ENCODE results near the gene ZBTB17.

Gene ZBTB17

DNA sequence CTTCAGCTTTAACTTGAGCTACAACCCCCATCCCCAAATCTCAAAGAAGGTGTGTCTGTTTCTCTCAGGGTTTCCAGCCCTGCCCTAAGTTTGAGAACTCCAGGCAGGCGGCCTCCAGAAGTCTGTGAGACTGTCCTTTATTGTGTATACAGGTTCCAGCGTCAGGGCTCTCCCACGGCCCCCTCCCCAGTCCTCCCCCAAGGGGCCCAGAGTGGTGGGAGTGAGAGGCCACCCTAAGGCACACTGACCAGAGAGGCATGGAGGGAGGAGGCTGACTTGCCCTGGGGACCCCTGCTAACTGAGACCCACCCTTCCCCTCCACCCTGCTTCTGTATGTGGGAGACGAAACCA lies 38.0 kb upstream of the ZBTB17 start:
- Histone ChIP-seq H2BK12ac (ENCODE audit: low read length in 2 of 2) (peak overlapping the region; percentile 33 to 34), H2BK120ac (ENCODE audit: low read depth, low read length) (no peak overlapping the region), H3K9me3 (ENCODE audit: control insufficient read depth, low read length) (no peaks in the 10 kb centered on the region), H2BK15ac (ENCODE audit: low read depth, poor library complexity, severe bottlenecking) (peak overlapping the region; percentile 65), H3K4ac (ENCODE audit: low read depth in 1 of 2, low read length in 2 of 2) (no peak overlapping the region), H3K14ac (ENCODE audit: low read length in 2 of 2) (no peak overlapping the region), H2AFZ (ENCODE audit: low read depth, low read length) (no peak overlapping the region), H3K9ac (ENCODE audit: low read length) (peak overlapping the region; percentile 69), H4K91ac (ENCODE audit: low read length) (no peak overlapping the region), H2AK5ac (ENCODE audit: low read length, severe bottlenecking) (no peak overlapping the region), H3K23ac (ENCODE audit: low read length in 2 of 2) (no peak overlapping the region), H3K36me3 (ENCODE audit: control insufficient read depth in 1 of 2, insufficient read depth in 2 of 2, low read depth in 1 of 2, low read length in 2 of 2) (no peaks in the 10 kb centered on the region), H3K4me3 (ENCODE audit: insufficient read depth in 1 of 2, low read depth in 1 of 2, low read length in 2 of 2) (no peak overlapping the region), H3K79me1 (replicated peaks; ENCODE audit: low read length, poor library complexity, severe bottlenecking) (no peaks in the 10 kb centered on the region), H4K8ac (ENCODE audit: low read length) (no peak overlapping the region), H3K4me2 (ENCODE audit: low read length, poor library complexity, severe bottlenecking) (no peak overlapping the region), H3K18ac (ENCODE audit: low read depth in 1 of 2, low read length in 2 of 2) (peak overlapping the region in 1 of 2 experiments; percentile 40), H2BK5ac (ENCODE audit: low read depth, low read length, poor library complexity, severe bottlenecking) (no peak overlapping the region), H3K4me1 (ENCODE audit: control insufficient read depth, insufficient read depth, low read depth, low read length) (peaks cover 33% of the 10 kb centered on the region), H3K27me3 (ENCODE audit: control insufficient read depth in 1 of 2, insufficient read depth in 1 of 2, low read length in 2 of 2) (no peaks in the 10 kb centered on the region), H3K27ac (ENCODE audit: low read length, poor library complexity, severe bottlenecking) (no peak overlapping the region)
- DNase-seq: no peak
- WGBS: 100% methylated on average over 1 of the region's 4 CpGs

GRCh38 chr1:16013220-16013907 lies 37.5 kb upstream of the ZBTB17 start:
- DNase-seq: peak; percentile 90
- 33% methylated on average over 19 of the region's 28 CpGs for WGBS
- Histone ChIP-seq H3K36me3 (ENCODE audit: control insufficient read depth in 1 of 2, insufficient read depth in 2 of 2, low read depth in 1 of 2, low read length in 2 of 2) (no peaks in the 10 kb centered on the region), H3K18ac (ENCODE audit: low read depth in 1 of 2, low read length in 2 of 2) (peak overlapping the region; percentile 71 to 89), H3K9me3 (ENCODE audit: control insufficient read depth, low read length) (no peaks in the 10 kb centered on the region), H3K4me3 (ENCODE audit: insufficient read depth in 1 of 2, low read depth in 1 of 2, low read length in 2 of 2) (peak overlapping the region in 1 of 2 experiments; percentile 44), H2AFZ (ENCODE audit: low read depth, low read length) (no peak overlapping the region), H3K9ac (ENCODE audit: low read length) (peak overlapping the region; percentile 69), H4K91ac (ENCODE audit: low read length) (peak overlapping the region; percentile 89), H3K27me3 (ENCODE audit: control insufficient read depth in 1 of 2, insufficient read depth in 1 of 2, low read length in 2 of 2) (no peaks in the 10 kb centered on the region), H2AK5ac (ENCODE audit: low read length, severe bottlenecking) (peak overlapping the region; percentile 40), H3K23ac (ENCODE audit: low read length in 2 of 2) (no peak overlapping the region), H3K14ac (ENCODE audit: low read length in 2 of 2) (no peak overlapping the region), H3K27ac (ENCODE audit: low read length, poor library complexity, severe bottlenecking) (no peak overlapping the region), H3K79me1 (replicated peaks; ENCODE audit: low read length, poor library complexity, severe bottlenecking) (no peaks in the 10 kb centered on the region), H4K8ac (ENCODE audit: low read length) (peak overlapping the region; percentile 85), H3K4me2 (ENCODE audit: low read length, poor library complexity, severe bottlenecking) (peak overlapping the region; percentile 82), H2BK5ac (ENCODE audit: low read depth, low read length, poor library complexity, severe bottlenecking) (no peak overlapping the region), H2BK15ac (ENCODE audit: low read depth, poor library complexity, severe bottlenecking) (peak overlapping the region; percentile 87), H2BK12ac (ENCODE audit: low read length in 2 of 2) (peak overlapping the region; percentile 34 to 45), H2BK120ac (ENCODE audit: low read depth, low read length) (peak overlapping the region; percentile 97), H3K4me1 (ENCODE audit: control insufficient read depth, insufficient read depth, low read depth, low read length) (peaks cover 28% of the 10 kb centered on the region), H3K4ac (ENCODE audit: low read depth in 1 of 2, low read length in 2 of 2) (peak overlapping the region in 1 of 2 experiments; percentile 64)

GRCh38 chr1:16012590-16013219 lies 36.8 kb upstream of the ZBTB17 start:
- 6% methylated on average over 32 of the region's 36 CpGs for WGBS
- Histone ChIP-seq H3K4ac (ENCODE audit: low read depth in 1 of 2, low read length in 2 of 2) (peak overlapping the region in 1 of 2 experiments; percentile 64), H3K27me3 (ENCODE audit: control insufficient read depth in 1 of 2, insufficient read depth in 1 of 2, low read length in 2 of 2) (no peaks in the 10 kb centered on the region), H3K79me1 (replicated peaks; ENCODE audit: low read length, poor library complexity, severe bottlenecking) (no peaks in the 10 kb centered on the region), H3K4me3 (ENCODE audit: insufficient read depth in 1 of 2, low read depth in 1 of 2, low read length in 2 of 2) (peak overlapping the region in 1 of 2 experiments; percentile 44), H3K14ac (ENCODE audit: low read length in 2 of 2) (peak overlapping the region in 1 of 2 experiments; percentile 13), H2AK5ac (ENCODE audit: low read length, severe bottlenecking) (no peak overlapping the region), H2BK5ac (ENCODE audit: low read depth, low read length, poor library complexity, severe bottlenecking) (no peak overlapping the region), H3K27ac (ENCODE audit: low read length, poor library complexity, severe bottlenecking) (no peak overlapping the region), H2BK12ac (ENCODE audit: low read length in 2 of 2) (peak overlapping the region; percentile 29 to 75), H2BK15ac (ENCODE audit: low read depth, poor library complexity, severe bottlenecking) (peak overlapping the region; percentile 87), H4K8ac (ENCODE audit: low read length) (peak overlapping the region; percentile 85), H3K4me2 (ENCODE audit: low read length, poor library complexity, severe bottlenecking) (peak overlapping the region; percentile 82), H3K4me1 (ENCODE audit: control insufficient read depth, insufficient read depth, low read depth, low read length) (peaks cover 22% of the 10 kb centered on the region), H4K91ac (ENCODE audit: low read length) (peak overlapping the region; percentile 89), H3K36me3 (ENCODE audit: control insufficient read depth in 1 of 2, insufficient read depth in 2 of 2, low read depth in 1 of 2, low read length in 2 of 2) (no peaks in the 10 kb centered on the region), H3K18ac (ENCODE audit: low read depth in 1 of 2, low read length in 2 of 2) (peak overlapping the region; percentile 81 to 89), H3K9me3 (ENCODE audit: control insufficient read depth, low read length) (no peaks in the 10 kb centered on the region), H2AFZ (ENCODE audit: low read depth, low read length) (no peak overlapping the region), H2BK120ac (ENCODE audit: low read depth, low read length) (peak overlapping the region; percentile 97), H3K9ac (ENCODE audit: low read length) (peak overlapping the region; percentile 69), H3K23ac (ENCODE audit: low read length in 2 of 2) (no peak overlapping the region)
- peak; percentile 94 for DNase-seq

- H3K36me3 ChIP-seq (ENCODE audit: control insufficient read depth in 1 of 2, insufficient read depth in 2 of 2, low read depth in 1 of 2, low read length in 2 of 2): no peaks in the 10 kb centered on the region
- peak overlapping the region; percentile 49 for H2AK5ac ChIP-seq (ENCODE audit: low read length, severe bottlenecking)
- no peak overlapping the region for H3K27ac ChIP-seq (ENCODE audit: low read length, poor library complexity, severe bottlenecking)
- peak overlapping the region; percentile 69 for H3K9ac ChIP-seq (ENCODE audit: low read length)
- peak overlapping the region in 1 of 2 experiments; percentile 13 for H3K14ac ChIP-seq (ENCODE audit: low read length in 2 of 2)
- no peak overlapping the region for H2BK5ac ChIP-seq (ENCODE audit: low read depth, low read length, poor library complexity, severe bottlenecking)
- H3K79me1 ChIP-seq (replicated peaks; ENCODE audit: low read length, poor library complexity, severe bottlenecking): no peaks in the 10 kb centered on the region
- H4K91ac ChIP-seq (ENCODE audit: low read length): no peak overlapping the region
- H3K4ac ChIP-seq (ENCODE audit: low read depth in 1 of 2, low read length in 2 of 2): peak overlapping the region in 1 of 2 experiments; percentile 37
- H3K4me1 ChIP-seq (ENCODE audit: control insufficient read depth, insufficient read depth, low read depth, low read length): peaks cover 15% of the 10 kb centered on the region
- 94% methylated on average over 11 of the region's 11 CpGs for WGBS
- H3K27me3 ChIP-seq (ENCODE audit: control insufficient read depth in 1 of 2, insufficient read depth in 1 of 2, low read length in 2 of 2): no peaks in the 10 kb centered on the region
- H3K23ac ChIP-seq (ENCODE audit: low read length in 2 of 2): no peak overlapping the region
- H3K4me2 ChIP-seq (ENCODE audit: low read length, poor library complexity, severe bottlenecking): peak overlapping the region; percentile 82
- H3K4me3 ChIP-seq (ENCODE audit: insufficient read depth in 1 of 2, low read depth in 1 of 2, low read length in 2 of 2): no peak overlapping the region
- H2BK120ac ChIP-seq (ENCODE audit: low read depth, low read length): no peak overlapping the region
- no peak overlapping the region for H2AFZ ChIP-seq (ENCODE audit: low read depth, low read length)
- no peaks in the 10 kb centered on the region for H3K9me3 ChIP-seq (ENCODE audit: control insufficient read depth, low read length)
- peak overlapping the region; percentile 25 to 81 for H3K18ac ChIP-seq (ENCODE audit: low read depth in 1 of 2, low read length in 2 of 2)
- H2BK12ac ChIP-seq (ENCODE audit: low read length in 2 of 2): peak overlapping the region; percentile 29 to 75
- H2BK15ac ChIP-seq (ENCODE audit: low read depth, poor library complexity, severe bottlenecking): peak overlapping the region; percentile 31
- DNase-seq: no peak
- H4K8ac ChIP-seq (ENCODE audit: low read length): peak overlapping the region; percentile 35
These were observed 36.2 kb upstream of the ZBTB17 start for GRCh38 chr1:16011936-16012589.
